ENCODE data around the gene NBEA.
A peak's percentile ranks its signal among the peaks of the same experiment; 100 is the strongest.

Gene NBEA

DNA sequence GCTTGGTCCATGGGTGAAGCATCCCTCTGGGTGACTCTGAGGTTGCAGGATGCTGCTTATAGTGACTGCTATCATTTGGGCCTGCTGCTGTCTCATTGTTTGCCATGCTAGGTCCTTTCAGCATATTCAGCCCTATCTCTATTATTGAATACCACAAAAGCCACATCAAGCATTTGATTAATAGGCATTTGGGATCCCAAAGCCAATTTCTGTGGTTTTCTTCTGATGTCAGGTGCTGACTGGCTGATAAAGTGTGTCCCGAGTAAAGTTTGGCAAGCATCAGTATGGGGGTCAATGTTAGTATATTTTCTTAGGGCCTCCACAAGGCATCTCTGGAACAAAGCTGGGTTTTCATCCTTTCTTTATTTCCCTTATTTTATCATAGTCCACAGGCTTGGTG lies 204.6 kb downstream of the NBEA start:
- no peak overlapping the region for H3K4me3 ChIP-seq
- no peak overlapping the region for H3K27ac ChIP-seq

DNA sequence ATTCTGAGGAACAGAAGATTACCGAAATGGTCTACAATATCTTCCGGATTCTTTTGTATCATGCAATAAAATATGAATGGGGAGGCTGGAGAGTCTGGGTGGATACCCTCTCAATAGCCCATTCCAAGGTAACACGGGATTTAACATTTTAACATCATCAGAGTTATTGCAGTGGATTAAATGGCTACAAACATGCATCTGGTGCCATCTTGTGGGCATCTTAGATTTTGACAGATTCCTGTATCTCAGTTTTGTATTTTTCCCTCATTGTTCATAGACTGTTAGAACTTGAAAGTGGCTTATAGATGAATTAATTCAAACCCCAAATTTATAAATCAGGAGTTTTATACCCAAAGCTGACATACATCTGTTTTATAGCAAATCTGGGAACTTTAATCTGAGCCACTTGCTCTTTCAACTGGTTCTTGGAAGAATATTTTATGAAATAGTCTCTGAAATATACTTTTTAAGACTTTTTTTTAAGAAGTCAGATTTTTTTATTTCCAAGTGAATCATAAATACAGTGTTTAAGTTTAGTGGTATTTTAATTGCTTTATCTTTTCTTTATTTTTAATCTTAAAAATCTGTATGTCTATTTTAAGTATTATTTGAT lies 215.2 kb downstream of the NBEA start:
- Histone ChIP-seq H3K27ac (no peak overlapping the region), H3K4me3 (no peak overlapping the region)

DNA sequence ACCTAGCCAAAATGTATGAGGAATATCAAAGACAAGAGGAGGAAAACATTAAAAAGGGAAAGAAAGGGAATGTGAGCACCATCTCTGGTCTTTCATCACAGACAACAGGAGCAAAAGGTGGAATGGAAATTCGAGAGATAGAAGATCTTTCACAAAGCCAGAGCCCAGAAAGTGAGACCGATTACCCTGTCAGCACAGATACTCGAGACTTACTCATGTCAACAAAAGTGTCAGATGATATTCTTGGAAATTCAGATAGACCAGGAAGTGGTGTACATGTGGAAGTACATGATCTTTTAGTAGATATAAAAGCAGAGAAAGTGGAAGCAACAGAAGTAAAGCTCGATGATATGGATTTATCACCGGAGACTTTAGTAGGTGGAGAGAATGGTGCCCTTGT lies 217.0 kb downstream of the NBEA start:
- no peak overlapping the region for H3K27ac ChIP-seq
- no peak overlapping the region for H3K4me3 ChIP-seq

DNA sequence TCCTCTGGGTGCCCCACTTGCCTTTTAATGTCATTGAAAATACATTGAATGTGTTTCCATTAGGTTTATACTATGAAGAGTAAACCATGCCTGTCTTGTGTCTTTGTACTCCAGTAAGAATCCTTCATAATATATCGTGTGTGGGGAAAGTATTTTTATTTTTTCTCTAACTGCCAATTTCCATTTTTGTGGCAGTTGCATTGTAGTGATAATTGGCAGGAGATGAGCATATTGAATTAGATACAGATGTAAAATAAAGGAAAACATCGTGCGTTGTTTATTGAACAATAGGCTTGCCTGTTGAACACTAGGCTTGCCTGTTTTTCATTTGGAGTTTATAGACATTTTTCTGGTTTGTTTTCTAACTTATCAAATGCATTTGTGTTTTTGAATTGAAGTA lies 218.8 kb downstream of the NBEA start:
- H3K27ac ChIP-seq: peak overlapping the region in 1 of 21 experiments; percentile 43
- H3K4me3 ChIP-seq: no peak overlapping the region

DNA sequence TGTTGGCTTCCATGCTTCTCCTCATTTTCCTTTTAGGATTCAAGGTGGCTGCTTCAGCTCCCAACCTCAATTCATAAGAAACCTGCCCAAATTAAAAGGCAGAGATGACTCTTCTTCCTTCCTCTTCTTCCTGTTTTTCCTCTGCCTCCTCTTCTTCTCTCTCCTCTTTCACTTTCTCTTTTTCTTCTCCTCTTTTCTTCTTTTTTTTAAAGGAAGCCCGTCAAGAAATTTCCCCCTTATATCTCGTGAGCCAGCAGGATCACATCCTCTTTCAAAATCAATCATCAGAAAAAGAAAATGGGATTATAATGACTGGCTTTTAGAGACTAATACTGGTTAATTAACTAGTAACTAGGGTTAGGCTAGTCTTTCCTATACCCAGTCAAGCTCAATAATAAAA lies 220.3 kb downstream of the NBEA start:
- H3K27ac ChIP-seq: peak overlapping the region in 1 of 21 experiments; percentile 41
- H3K4me3 ChIP-seq: no peak overlapping the region

DNA sequence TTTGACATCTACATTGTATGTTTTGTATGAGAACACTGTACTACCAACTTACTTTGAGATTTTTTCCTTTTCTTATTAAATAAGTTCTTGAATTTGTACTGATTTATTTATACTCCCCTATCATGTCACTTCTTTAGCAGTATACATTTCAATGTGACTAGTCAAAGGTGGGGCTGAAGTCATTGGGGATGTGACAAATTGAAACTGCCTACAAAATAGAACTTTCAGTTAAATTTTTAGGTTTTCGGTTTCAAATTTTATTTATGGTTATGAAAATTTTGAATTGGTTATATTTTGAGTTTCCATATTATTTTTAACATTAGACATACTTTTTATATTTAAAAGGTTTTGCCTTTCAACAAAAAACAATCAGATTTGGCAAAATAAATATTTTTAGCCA lies 221.6 kb downstream of the NBEA start:
- Histone ChIP-seq H3K4me3 (no peak overlapping the region), H3K27ac (no peak overlapping the region)

DNA sequence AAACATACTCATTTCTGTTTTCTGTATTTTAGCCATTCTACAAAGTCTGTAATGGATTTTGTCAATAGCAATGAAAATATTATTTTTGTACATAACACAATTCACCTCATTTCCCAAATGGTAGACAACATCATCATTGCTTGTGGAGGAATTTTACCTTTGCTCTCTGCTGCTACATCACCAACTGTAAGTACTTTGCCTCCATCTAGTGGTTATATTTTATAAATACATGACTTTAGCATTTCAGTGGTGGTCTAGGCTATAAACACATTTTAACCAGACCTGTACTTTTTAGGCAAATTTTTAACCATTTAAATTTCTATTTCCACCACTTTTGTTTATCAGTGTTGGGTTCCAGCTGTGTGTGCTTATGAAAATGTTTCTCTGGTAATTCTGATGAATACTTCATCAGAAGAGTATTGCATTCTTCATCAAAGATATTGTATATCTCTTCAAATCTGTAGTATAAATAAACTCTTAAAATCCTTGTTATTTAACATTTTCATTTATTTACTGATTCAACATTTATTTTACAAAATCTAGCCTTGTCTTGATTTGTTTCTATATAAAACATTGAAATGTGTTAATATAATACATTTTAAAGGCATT lies 222.4 kb downstream of the NBEA start:
- H3K27ac ChIP-seq: no peak overlapping the region
- H3K4me3 ChIP-seq: no peak overlapping the region

DNA sequence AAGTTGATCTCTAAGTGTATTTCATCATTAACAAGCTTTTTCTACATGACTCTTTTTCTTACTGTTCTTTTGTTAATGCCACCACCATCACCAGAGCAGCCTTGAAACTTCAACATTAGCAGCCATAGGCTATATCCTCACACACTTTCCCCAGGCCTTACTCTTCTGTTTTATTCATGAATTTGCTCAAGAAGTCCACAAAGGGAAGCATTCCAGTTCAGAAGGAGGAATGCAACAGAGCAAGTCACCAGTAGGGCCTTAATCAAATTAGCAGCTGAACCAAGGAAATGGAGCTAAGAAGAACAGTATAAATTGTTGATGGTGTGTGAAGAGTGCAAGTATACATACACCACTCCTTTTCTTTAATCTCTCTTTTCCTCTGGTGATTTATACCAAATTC lies 223.1 kb downstream of the NBEA start:
- no peak overlapping the region for H3K4me3 ChIP-seq
- H3K27ac ChIP-seq: no peak overlapping the region

DNA sequence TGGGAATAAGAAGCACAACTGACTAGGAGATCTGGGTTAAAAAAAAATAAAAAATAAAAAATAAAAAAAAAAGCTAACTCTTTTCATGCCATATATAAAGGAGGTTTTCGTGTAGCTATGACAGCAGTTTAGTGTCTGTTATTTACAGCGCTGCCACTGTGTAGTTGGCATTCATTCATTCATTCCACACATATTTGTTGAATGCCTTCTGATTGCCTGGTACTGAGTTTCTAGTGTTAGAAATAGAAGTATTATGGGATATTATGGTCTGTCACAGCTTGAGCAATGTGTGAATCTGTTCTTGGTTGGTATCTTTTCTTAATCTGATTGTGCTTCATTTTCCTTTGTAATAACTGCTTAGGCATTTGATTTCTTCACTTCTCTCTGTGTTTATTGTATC lies 237.4 kb downstream of the NBEA start:
- H3K4me3 ChIP-seq: no peak overlapping the region
- H3K27ac ChIP-seq: no peak overlapping the region

DNA sequence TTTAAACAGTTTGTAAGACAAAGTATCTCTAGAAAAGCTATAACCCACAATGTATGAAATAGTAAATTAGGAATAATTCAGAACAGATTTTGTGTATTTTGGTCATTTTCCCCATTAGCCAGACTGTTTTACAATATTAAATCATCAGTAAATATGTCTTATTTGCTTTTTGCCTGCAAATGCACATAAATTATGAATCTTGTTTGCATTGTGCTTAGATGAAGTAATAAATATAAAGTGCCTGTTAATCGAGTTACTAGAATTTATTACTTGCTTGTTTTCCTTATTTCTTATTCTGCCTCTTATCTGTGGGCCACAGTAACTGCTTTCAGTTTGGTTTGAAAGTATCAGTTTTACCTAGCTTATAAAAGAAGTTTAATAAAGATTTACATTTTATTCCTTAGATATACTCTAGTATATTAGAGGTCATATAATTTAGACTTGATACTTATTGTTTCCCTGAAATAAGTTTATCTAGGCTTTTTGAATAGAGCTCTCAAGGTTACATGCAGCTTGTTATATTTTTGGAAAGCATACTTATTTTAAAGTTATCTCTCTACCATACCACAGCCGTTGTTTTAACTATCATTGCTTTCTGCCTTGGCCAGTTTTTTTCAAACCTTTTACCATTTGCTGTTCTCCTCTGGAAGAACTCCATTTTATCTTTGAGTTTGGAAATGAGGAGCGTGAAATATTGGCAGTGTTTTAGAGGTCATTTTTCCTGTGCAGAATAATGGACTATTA lies 238.0 kb downstream of the NBEA start:
- H3K4me3 ChIP-seq: no peak overlapping the region
- H3K27ac ChIP-seq: no peak overlapping the region

DNA sequence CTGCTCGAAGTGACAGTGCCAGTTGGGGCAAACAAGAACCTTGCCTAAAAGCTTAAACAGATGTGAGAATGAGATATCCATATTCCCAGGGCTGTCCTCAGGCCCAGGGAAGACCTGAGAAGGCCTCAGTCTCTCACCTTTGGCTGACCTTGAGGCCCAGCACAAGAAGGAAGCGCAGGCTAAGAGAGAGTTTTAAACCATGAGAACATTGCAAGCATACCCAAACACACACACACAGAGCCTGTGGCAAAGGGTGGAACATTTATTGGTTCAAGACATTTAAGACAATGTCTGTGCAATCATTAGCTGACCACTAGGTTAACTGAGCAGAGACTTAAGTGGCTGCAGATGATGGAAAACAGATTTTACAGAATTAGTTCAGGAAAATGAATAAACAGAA lies 248.2 kb downstream of the NBEA start:
- no peak overlapping the region for H3K27ac ChIP-seq
- no peak overlapping the region for H3K4me3 ChIP-seq

DNA sequence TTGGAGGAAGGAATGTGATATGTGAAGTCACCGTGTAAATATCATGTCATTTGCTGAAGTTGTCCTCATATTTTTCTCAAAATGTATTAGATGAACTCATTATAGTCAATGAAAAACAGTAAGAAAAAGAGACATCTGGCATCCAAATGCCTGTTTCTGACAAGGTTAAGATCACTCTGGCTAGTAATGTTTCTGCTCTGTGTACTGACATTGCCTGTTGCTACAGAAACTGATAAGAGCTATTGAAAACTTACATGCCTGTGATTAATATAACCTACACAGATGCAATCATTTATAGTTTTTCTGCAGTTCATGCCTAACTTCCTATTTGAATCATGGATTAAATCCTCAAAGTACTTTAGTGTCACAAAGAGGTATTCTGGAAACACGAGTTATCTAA lies 249.8 kb downstream of the NBEA start:
- Histone ChIP-seq H3K27ac (no peak overlapping the region), H3K4me3 (no peak overlapping the region)

DNA sequence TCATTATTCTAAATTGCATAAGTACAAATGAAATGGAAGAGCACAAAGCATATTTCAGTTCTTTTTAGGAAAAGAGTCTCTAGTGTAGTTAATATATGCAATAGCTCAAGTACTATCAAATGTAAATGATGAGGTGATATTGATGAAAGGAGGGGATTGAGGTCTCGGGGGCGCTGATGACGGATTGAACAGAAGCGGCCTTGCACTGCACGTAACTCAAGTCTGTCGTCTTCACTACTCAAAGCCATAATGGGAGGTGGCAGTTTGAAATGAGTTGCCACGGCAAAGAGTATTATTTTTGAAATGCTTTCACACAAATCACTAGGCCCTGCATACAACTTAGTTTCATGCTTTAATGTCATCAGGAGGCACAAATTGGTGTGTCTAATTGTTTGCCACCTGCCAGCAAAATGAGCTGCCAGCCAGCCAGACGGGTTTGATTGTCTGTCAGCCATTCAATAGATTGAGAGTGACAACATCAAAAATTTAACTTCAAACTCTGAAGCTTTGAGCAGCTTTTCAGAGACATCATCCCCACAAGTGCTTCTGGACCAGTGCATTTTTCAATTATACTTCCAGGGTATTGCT lies 256.6 kb downstream of the NBEA start:
- Histone ChIP-seq H3K27ac (no peak overlapping the region), H3K4me3 (no peak overlapping the region)

DNA sequence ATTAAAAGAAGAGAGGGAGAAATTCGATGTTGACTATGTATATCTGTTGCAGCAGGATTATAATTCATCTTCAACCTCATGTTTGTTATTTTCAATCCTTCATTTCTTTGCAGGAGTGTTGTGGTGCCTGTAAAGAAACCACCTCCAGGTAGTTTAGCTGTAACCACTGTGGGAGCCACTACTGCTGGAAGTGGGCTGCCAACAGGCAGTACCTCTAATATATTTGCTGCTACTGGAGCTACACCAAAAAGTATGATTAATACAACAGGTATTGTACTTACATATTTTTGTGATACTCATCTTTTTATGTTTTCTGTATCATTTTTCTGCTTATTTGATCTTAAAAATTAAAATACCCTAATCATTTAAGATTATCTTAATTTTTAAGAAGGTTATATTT lies 266.5 kb downstream of the NBEA start:
- H3K27ac ChIP-seq: no peak overlapping the region
- H3K4me3 ChIP-seq: no peak overlapping the region

DNA sequence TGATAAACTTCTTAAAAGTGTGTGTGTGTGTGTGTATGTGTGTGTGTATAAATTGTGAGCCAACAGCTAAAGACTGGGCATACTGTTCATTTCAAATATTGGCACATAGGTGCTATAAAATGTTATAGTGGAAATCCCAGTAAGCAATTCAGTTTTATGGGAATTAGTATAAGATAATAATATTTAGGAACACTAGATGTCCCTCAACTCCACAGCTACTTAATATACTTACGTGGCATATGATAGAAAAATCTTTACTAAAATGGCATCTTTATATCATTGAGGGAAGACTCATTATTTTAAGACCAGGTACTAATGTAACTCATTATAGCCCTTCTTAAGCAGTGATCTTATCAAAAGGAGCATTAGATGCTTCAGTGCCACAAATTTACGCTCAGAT lies 268.2 kb downstream of the NBEA start:
- no peak overlapping the region for H3K27ac ChIP-seq
- H3K4me3 ChIP-seq: no peak overlapping the region

DNA sequence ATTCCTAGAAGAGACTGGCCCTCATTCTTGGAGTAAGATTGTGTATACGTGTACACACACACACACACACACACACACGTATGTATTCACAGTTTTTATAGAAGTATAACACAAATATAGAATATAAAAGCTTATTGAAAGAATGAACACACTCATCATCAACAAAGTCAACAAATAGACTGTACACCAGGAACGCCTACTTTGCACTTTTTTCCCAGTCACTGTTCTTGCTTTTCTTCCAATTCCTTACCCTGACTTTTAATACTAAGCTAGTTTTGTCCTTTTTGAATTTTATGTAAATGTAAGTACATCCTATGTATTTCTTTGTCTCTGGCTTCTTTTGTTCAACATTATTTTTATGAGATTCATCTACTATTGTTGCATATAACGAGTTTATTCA lies 269.9 kb downstream of the NBEA start:
- H3K27ac ChIP-seq: no peak overlapping the region
- H3K4me3 ChIP-seq: no peak overlapping the region

DNA sequence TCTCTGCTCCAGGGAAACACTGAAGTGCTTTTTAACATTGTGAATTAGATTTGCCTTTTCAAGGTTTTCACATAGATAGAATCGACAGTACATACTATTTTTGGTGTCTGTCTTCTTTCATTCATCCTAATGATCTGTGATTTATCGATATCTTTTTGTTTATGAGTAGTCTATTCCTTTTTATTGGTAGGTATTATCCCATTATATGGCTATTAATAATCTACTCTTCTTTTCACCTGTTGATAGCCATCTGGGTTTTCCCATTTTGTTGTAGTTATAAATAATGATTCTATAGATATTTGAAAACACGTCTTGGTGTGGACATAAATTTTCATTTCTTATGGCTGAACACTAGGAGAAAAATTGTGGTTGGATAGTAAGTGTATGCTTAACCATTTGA lies 271.8 kb downstream of the NBEA start:
- Histone ChIP-seq H3K27ac (no peak overlapping the region), H3K4me3 (no peak overlapping the region)

DNA sequence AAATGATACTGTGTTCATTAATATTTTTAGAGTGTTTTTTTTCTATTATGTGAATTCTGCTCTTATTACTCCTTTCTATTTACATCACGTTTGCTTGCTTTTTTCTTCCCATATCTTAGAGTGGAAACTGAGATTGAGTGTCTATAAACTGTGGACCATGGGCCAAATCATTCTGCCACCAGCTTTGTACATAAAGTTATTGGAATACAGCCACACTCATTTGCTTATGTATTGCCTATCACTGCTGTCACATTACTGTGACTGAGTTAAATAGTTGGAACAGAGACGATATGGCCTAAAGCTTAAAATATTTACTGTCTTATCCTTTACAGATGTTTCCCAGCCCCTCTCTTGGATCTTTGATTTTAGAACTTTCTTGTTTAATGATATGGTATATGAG lies 274.1 kb downstream of the NBEA start:
- H3K27ac ChIP-seq: no peak overlapping the region
- no peak overlapping the region for H3K4me3 ChIP-seq

DNA sequence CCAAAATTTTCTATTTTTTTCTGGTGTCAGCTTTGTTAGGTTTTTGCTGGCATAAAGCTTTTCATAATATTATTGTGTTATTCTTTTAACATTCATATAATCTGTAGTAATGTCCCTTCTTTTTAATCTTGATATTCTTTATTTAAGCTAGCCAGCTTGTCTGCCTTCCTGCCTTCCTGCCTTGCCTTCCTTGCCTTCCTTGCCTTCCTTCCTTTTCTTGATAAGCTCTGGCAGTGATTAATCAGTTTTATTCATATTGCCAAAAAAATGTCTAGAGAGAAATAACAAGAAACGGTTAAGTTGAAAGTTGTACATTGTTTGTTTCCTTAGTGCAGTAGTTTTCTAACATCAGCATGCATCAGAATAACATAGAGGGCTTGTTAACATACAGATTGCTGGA lies 277.0 kb downstream of the NBEA start:
- Histone ChIP-seq H3K4me3 (no peak overlapping the region), H3K27ac (no peak overlapping the region)

DNA sequence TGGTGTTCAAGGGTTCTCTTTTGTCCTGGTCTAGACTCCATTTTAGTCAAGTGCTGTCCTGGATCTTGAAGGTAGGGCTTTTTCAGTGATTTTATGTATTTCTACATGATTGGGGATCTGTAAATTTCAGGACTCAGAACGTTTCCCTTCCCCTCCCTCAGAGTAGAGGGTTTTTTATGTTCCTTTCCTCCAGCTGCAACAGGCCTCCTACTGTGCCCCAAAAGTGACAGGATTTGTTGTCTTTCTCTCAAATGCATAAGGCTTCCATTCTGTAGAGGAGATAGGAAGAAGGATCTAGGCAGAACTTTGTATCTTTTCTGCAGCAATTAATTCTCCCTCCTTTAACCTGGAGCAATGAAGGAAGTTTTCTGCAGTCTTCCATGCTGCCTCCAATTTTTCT lies 283.1 kb downstream of the NBEA start:
- no peak overlapping the region for H3K4me3 ChIP-seq
- no peak overlapping the region for H3K27ac ChIP-seq

DNA sequence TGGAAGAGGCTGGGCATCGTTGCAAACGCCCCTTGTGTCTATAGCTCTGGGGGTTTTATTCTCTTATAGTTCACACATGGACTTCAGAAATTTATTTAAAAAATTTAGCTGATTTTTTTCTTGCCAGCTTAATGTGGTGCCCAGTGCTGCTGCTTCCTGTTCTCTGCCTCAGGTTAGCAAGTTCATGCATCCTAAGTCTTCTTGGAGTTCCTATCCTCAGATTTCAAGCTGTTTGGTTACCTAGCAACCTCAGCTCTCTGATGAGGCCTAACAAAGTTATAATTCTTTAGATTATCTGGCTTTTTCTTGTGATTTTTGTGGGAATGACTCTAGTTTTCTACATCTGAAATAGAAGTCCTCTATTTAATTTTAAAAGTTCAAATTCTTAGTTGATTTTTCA lies 283.5 kb downstream of the NBEA start:
- H3K4me3 ChIP-seq: no peak overlapping the region
- H3K27ac ChIP-seq: no peak overlapping the region
